Endodermal cell (in vitro differentiated cells): Measurements from ENCODE around the gene IFI44. TPM values are rescaled to one million over a fixed set of nuclear protein-coding genes. Genes with fewer than 3 reads are reported as not detected.

Experiments
- DNase-seq: peaks from one replicate; pipeline ENCODE4 v3.0.0-alpha.2; 2017
- H3K27ac ChIP-seq: 2 replicates; pipeline ENCODE4 v1.5.1; 2013; ENCODE audit warnings: mild to moderate bottlenecking, low read depth, low read length, moderate library complexity
- H3K27me3 ChIP-seq: 2 replicates; pipeline ENCODE4 v1.6.1; 2013; ENCODE audit warnings: mild to moderate bottlenecking, low read length, moderate library complexity; ENCODE audit not compliant: insufficient read depth, control insufficient read depth, poor library complexity, severe bottlenecking
- H3K36me3 ChIP-seq: 2 replicates; pipeline ENCODE4 v1.7.0; 2013; ENCODE audit warnings: mild to moderate bottlenecking, low read length, moderate library complexity; ENCODE audit not compliant: control insufficient read depth, insufficient read depth
- H3K4me1 ChIP-seq: one replicate; pipeline ENCODE4 v1.7.0; 2013; ENCODE audit warnings: low read length; ENCODE audit not compliant: control insufficient read depth, insufficient read depth
- H3K4me3 ChIP-seq: 2 replicates; pipeline ENCODE4 v1.5.1; 2013; ENCODE audit warnings: mild to moderate bottlenecking, low read length, moderate library complexity
- H3K9ac ChIP-seq: 2 replicates; pipeline ENCODE4 v1.6.1; 2013; ENCODE audit warnings: mild to moderate bottlenecking, low read length, moderate library complexity; ENCODE audit not compliant: poor library complexity, severe bottlenecking; ENCODE audit errors: extremely low read depth
- H3K9me3 ChIP-seq: 2 replicates; pipeline ENCODE4 v1.6.1; 2013; ENCODE audit warnings: mild to moderate bottlenecking, low read length, moderate library complexity; ENCODE audit not compliant: control insufficient read depth
- H3K27ac Mint-ChIP-seq: 2 replicates; pipeline ENCODE4 v1.8.0; 2020; ENCODE audit warnings: mixed read lengths
- H3K27me3 Mint-ChIP-seq: 2 replicates; pipeline ENCODE4 v1.8.0; 2021; ENCODE audit warnings: mild to moderate bottlenecking, mixed read lengths; ENCODE audit not compliant: insufficient read depth
- H3K36me3 Mint-ChIP-seq: 2 replicates; pipeline ENCODE4 v1.8.0; 2020; ENCODE audit warnings: low read depth, mixed read lengths
- H3K4me1 Mint-ChIP-seq: 2 replicates; pipeline ENCODE4 v1.8.0; 2020; ENCODE audit warnings: mixed read lengths
- H3K4me3 Mint-ChIP-seq: 2 replicates; pipeline ENCODE4 v1.8.0; 2020; ENCODE audit warnings: mild to moderate bottlenecking, moderate library complexity, mixed read lengths
- H3K9me3 Mint-ChIP-seq: 2 replicates; pipeline ENCODE4 v1.8.0; 2020; ENCODE audit warnings: mild to moderate bottlenecking, mixed read lengths
- CTCF ChIP-seq: fragments of 200-600 bp; sonication (generic); conservative IDR thresholded peaks from 2 replicates; pipeline ENCODE4 v1.5.0; 2021; ENCODE audit warnings: antibody characterized with exemption, mild to moderate bottlenecking
- WGBS, 2 experiments: methylation state at CpG; one replicate each; pipeline versions ENCODE4 v1.1.5 to v1.1.7; 2013; ENCODE audit warnings: missing lambda C conversion rate in 2 of 2, mixed read lengths in 1 of 2; ENCODE audit not compliant: insufficient coverage in 1 of 2, insufficient read length in 1 of 2; 5-methylcytosine and 5-hydroxymethylcytosine counted together
- total RNA-seq, 2 donors: library from RNA; stranded (reverse); fragmentation: NEBNext Ultra II Directional in 1 of 2; extraction: Animal tissue kit (Norgen Biotek cat#: 25700) in 1 of 2; gene quantifications; 2 replicates in 1 of 2; 3 replicates in 1 of 2; pipeline ENCODE4 v1.2.1, GENCODE V29; 2021

IFI44 gene
- total RNA-seq, 2 donors from 2014 or later: not detected

GRCh38 chr1:78619446-78619802 lies 30.2 kb upstream of the IFI44 start:
- 92 to 93% methylated on average over 4 of the region's 4 CpGs for WGBS, 2 experiments

GRCh38 chr1:78619803-78620579 lies 29.6 kb upstream of the IFI44 start, which contains the start of gene IFI44L:
Gene IFI44L, plus strand, starts transcription at chr1:78620448. Its CDS starts 7,468 bp downstream, at chr1:78627916.
- peaks cover 9% of the 10 kb centered on the region for H3K27me3 Mint-ChIP-seq
- no peak within 1 kb of the TSS for H3K4me3 ChIP-seq
- H3K4me1 Mint-ChIP-seq: no peaks in the 10 kb centered on the region
- no peaks in the 10 kb centered on the region for H3K9me3 ChIP-seq
- H3K27me3 ChIP-seq: no peaks in the 10 kb centered on the region
- no peaks in the 10 kb centered on the region for H3K9me3 Mint-ChIP-seq
- H3K27ac ChIP-seq: no peak within 1 kb of the TSS
- no peaks in the 10 kb centered on the region for H3K4me1 ChIP-seq
- TF ChIP-seq CTCF: no peak
- no peak within 1 kb of the TSS for H3K27ac Mint-ChIP-seq
- 89 to 93% methylated on average over 5 to 9 of the region's 9 CpGs for WGBS, 2 experiments
- no peak within 1 kb of the TSS for H3K4me3 Mint-ChIP-seq
- no peak within 1 kb of the TSS for H3K9ac ChIP-seq
- no peaks in the 10 kb centered on the region for H3K36me3 Mint-ChIP-seq
- DNase-seq: no peak
- no peaks in the 10 kb centered on the region for H3K36me3 ChIP-seq

More at GRCh38 chr1:78619446-78619802, 30.2 kb upstream of the IFI44 start:
- Histone ChIP-seq H3K27ac (no peak overlapping the region), H3K9ac (no peak overlapping the region), H3K9me3 (no peaks in the 10 kb centered on the region), H3K4me1 (no peaks in the 10 kb centered on the region), H3K27me3 (no peaks in the 10 kb centered on the region), H3K4me3 (no peak overlapping the region), H3K36me3 (no peaks in the 10 kb centered on the region)
- H3K4me3 Mint-ChIP-seq: no peak overlapping the region
- no peak for DNase-seq
- no peak overlapping the region for H3K27ac Mint-ChIP-seq
- no peak for TF ChIP-seq CTCF
- peaks cover 9% of the 10 kb centered on the region for H3K27me3 Mint-ChIP-seq
- H3K9me3 Mint-ChIP-seq: no peaks in the 10 kb centered on the region
- H3K36me3 Mint-ChIP-seq: no peaks in the 10 kb centered on the region
- no peaks in the 10 kb centered on the region for H3K4me1 Mint-ChIP-seq

GRCh38 chr1:78620666-78621065 lies 29.0 kb upstream of the IFI44 start:
- no peak overlapping the region for H3K4me3 ChIP-seq

More at GRCh38 chr1:78620666-78621065, 29.0 kb upstream of the IFI44 start:
- H3K36me3 Mint-ChIP-seq: no peaks in the 10 kb centered on the region
- peaks cover 5% of the 10 kb centered on the region for H3K27me3 Mint-ChIP-seq
- no peak for TF ChIP-seq CTCF
- DNase-seq: no peak
- no peak overlapping the region for H3K27ac Mint-ChIP-seq
- H3K4me1 Mint-ChIP-seq: no peaks in the 10 kb centered on the region
- no peaks in the 10 kb centered on the region for H3K36me3 ChIP-seq
- H3K9ac ChIP-seq: no peak overlapping the region
- H3K4me1 ChIP-seq: no peaks in the 10 kb centered on the region
- H3K27me3 ChIP-seq: no peaks in the 10 kb centered on the region
- H3K9me3 ChIP-seq: no peaks in the 10 kb centered on the region
- no peak overlapping the region for H3K27ac ChIP-seq
- 33 to 81% methylated on average over 1 of the region's 1 CpG for WGBS, 2 experiments
- no peak overlapping the region for H3K4me3 Mint-ChIP-seq
- no peaks in the 10 kb centered on the region for H3K9me3 Mint-ChIP-seq
